PFSK-1 (cell line): Measurements from ENCODE around the gene KCNN4.

Experiments used
- FOXP2 ChIP-seq: optimal IDR thresholded peaks from 2 replicates; pipeline ENCODE3; 2011; ENCODE audit warnings: borderline replicate concordance, control low read depth, inconsistent platforms; ENCODE audit not compliant: insufficient read depth; ENCODE audit errors: extremely low read length, extremely low read depth
- POLR2AphosphoS5 ChIP-seq: IDR thresholded peaks from 2 replicates; pipeline ENCODE4 v1.6.1; 2012; ENCODE audit warnings: low read depth, mild to moderate bottlenecking, control low read depth, low read length, moderate library complexity
- REST ChIP-seq, 2 experiments: IDR thresholded peaks; 2 replicates each; pipeline versions ENCODE4 v1.6.1 to v1.8.0; 2011 to 2012; ENCODE audit warnings: low read depth in 2 of 2, low read length in 2 of 2, control low read depth in 1 of 2, inconsistent platforms in 1 of 2, mild to moderate bottlenecking in 1 of 2, moderate library complexity in 1 of 2; ENCODE audit not compliant: insufficient read depth in 1 of 2
- SIN3A ChIP-seq: IDR thresholded peaks from 2 replicates; pipeline ENCODE4 v1.6.1; 2012; ENCODE audit warnings: mild to moderate bottlenecking, low read length, moderate library complexity, borderline replicate concordance; ENCODE audit not compliant: insufficient read depth
- TAF1 ChIP-seq: IDR thresholded peaks from 2 replicates; pipeline ENCODE4 v1.6.1; 2012; ENCODE audit warnings: low read length, control low read depth, borderline replicate concordance; ENCODE audit not compliant: insufficient read depth

Gene KCNN4

GRCh38 chr19:43802216-43802951 is 21.6 kb upstream of the KCNN4 start, which contains the start of gene LYPD5:
LYPD5 (minus strand) TSS chr19:43802447; CDS start chr19:43802380, 67 bp downstream.
- TF ChIP-seq TAF1: no peak
- no peak for TF ChIP-seq FOXP2
- peak; percentile 27 to 65; a peak in 1 of 4 replicates for TF ChIP-seq REST (IDR thresholded peaks at IDR 0.05; ENCODE audit: insufficient read depth in 1 of 2, low read depth in 2 of 2, low read length in 2 of 2)
- no peak for TF ChIP-seq POLR2AphosphoS5
- no peak for TF ChIP-seq SIN3A

DNA sequence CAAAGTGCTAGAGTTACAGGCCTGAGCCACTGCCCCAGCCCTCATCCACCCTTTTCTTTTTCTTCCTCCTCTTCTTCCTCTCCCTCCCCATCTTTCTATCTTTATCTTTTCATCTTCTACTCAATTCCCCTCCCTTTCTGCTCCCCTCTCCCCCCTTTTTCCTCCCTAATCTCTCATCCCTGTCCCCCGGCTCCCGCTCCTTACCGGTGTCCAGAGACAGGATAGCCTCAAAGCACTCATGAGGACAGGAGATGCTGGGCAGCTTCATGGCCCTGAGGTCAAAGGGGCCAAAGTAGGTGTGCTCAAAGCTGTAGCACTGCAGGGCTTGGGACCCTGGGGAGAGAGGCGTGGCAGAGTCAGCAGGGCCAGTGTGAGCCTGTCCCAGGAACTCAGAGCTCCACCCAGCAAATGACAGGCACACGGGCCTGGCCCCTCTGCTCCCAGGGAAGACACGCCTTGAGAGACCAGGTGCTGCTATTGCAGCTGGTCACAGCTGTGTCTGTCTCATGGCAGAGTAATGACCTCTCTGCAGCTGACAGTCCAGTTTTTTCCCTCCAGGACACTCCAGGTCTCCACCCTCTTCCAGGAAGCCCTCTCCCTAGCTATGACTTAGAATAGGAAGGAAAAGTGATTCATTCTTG is 18.8 kb upstream of the KCNN4 start:
- TF ChIP-seq TAF1 (no peak), FOXP2 (no peak), POLR2AphosphoS5 (no peak), SIN3A (no peak), REST (IDR thresholded peaks at IDR 0.05; ENCODE audit: insufficient read depth in 1 of 2, low read depth in 2 of 2, low read length in 2 of 2) (no peak)

- TF ChIP-seq SIN3A: no peak
- no peak for TF ChIP-seq POLR2AphosphoS5
- TF ChIP-seq FOXP2: no peak
- TF ChIP-seq REST (IDR thresholded peaks at IDR 0.05; ENCODE audit: insufficient read depth in 1 of 2, low read depth in 2 of 2, low read length in 2 of 2): no peak
- TF ChIP-seq TAF1: no peak
Measured at GRCh38 chr19:43798546-43799409, 18.0 kb upstream of the KCNN4 start.

GRCh38 chr19:43798026-43798545 is 17.3 kb upstream of the KCNN4 start:
- no peak for TF ChIP-seq SIN3A
- no peak for TF ChIP-seq FOXP2
- TF ChIP-seq TAF1: no peak

- TF ChIP-seq POLR2AphosphoS5 (no peak), REST (IDR thresholded peaks at IDR 0.05; ENCODE audit: insufficient read depth in 1 of 2, low read depth in 2 of 2, low read length in 2 of 2) (no peak), FOXP2 (no peak), SIN3A (no peak)
Measured at GRCh38 chr19:43797556-43797955, 16.8 kb upstream of the KCNN4 start.
